SW480 (cell line): Measurements from ENCODE around the gene CLEC19A.

Source experiments
- DNase-seq: peaks from one replicate; pipeline ENCODE4 v3.0.0-alpha.2; 2016; ENCODE audit warnings: low spot score

The CLEC19A gene

GRCh38 chr16:19328364-19328763 is 42.8 kb downstream of the CLEC19A start:
- no peak for DNase-seq

GRCh38 chr16:19329932-19330331 is 44.4 kb downstream of the CLEC19A start:
- DNase-seq: no peak

- no peak for DNase-seq
Observed at GRCh38 chr16:19330841-19331397, 45.4 kb downstream of the CLEC19A start.

- DNase-seq: no peak
Observed at GRCh38 chr16:19331794-19332193, 46.3 kb downstream of the CLEC19A start.

GRCh38 chr16:19338335-19338734 is 52.8 kb downstream of the CLEC19A start:
- DNase-seq: peak; percentile 9

GRCh38 chr16:19344224-19344801 is 58.8 kb downstream of the CLEC19A start:
- no peak for DNase-seq

GRCh38 chr16:19344980-19345379 is 59.4 kb downstream of the CLEC19A start:
- DNase-seq: no peak

- DNase-seq: no peak
Observed at GRCh38 chr16:19346335-19346922, 60.9 kb downstream of the CLEC19A start.

- DNase-seq: no peak
Observed at GRCh38 chr16:19348125-19348524, 62.6 kb downstream of the CLEC19A start.

- DNase-seq: no peak
Observed at GRCh38 chr16:19348578-19349315, 63.2 kb downstream of the CLEC19A start.

GRCh38 chr16:19354371-19354770 is 68.8 kb downstream of the CLEC19A start:
- DNase-seq: no peak

GRCh38 chr16:19356024-19356952 is 70.8 kb downstream of the CLEC19A start:
- no peak for DNase-seq

GRCh38 chr16:19359556-19359955 is 74.0 kb downstream of the CLEC19A start:
- no peak for DNase-seq
